ENCODE results near the gene RAB11A. TPM values are rescaled to one million over a fixed set of nuclear protein-coding genes. Genes with fewer than 3 reads are reported as not detected.

Gene RAB11A
- total RNA-seq, 2 experiments from 2014 or later, result 141 to 151 TPM

- no peaks in the 10 kb centered on the region for H3K27me3 Mint-ChIP-seq
- no peaks in the 10 kb centered on the region for H3K9me3 Mint-ChIP-seq
- no peaks in the 10 kb centered on the region for H3K36me3 Mint-ChIP-seq
- DNase-seq (no peak), ATAC-seq (ENCODE audit: low read depth) (no peak)
- H3K4me1 Mint-ChIP-seq, result peaks cover 9% of the 10 kb centered on the region
- H3K4me3 Mint-ChIP-seq, result no peak overlapping the region
- H3K27ac Mint-ChIP-seq, result no peak overlapping the region
- POLR2A ChIA-PET, result no interaction called here
Measured at GRCh38 chr15:65917407-65917756, 48.1 kb downstream of the RAB11A start.

- no peaks in the 10 kb centered on the region for H3K36me3 Mint-ChIP-seq
- ATAC-seq (ENCODE audit: low read depth) (no peak), DNase-seq (no peak)
- no peaks in the 10 kb centered on the region for H3K9me3 Mint-ChIP-seq
- H3K27ac Mint-ChIP-seq, result peak overlapping the region; percentile 42
- POLR2A ChIA-PET, result no interaction called here
- no peaks in the 10 kb centered on the region for H3K27me3 Mint-ChIP-seq
- H3K4me3 Mint-ChIP-seq, result no peak overlapping the region
- H3K4me1 Mint-ChIP-seq, result peaks cover 9% of the 10 kb centered on the region
Measured at GRCh38 chr15:65917936-65918335, 48.6 kb downstream of the RAB11A start.

- Mint-ChIP-seq H3K4me1 (peaks cover 9% of the 10 kb centered on the region), H3K36me3 (no peaks in the 10 kb centered on the region), H3K27me3 (no peaks in the 10 kb centered on the region), H3K9me3 (no peaks in the 10 kb centered on the region), H3K27ac (peak overlapping the region; percentile 42), H3K4me3 (no peak overlapping the region)
- POLR2A ChIA-PET, result no interaction called here
- no peak for DNase-seq
- ATAC-seq (ENCODE audit: low read depth), result no peak
Measured at GRCh38 chr15:65918357-65918920, 49.1 kb downstream of the RAB11A start.

- H3K27me3 Mint-ChIP-seq, result no peaks in the 10 kb centered on the region
- H3K27ac Mint-ChIP-seq, result no peak overlapping the region
- peaks cover 9% of the 10 kb centered on the region for H3K4me1 Mint-ChIP-seq
Measured at GRCh38 chr15:65918945-65919344, 49.7 kb downstream of the RAB11A start.

GRCh38 chr15:65919353-65919752 lies 50.1 kb downstream of the RAB11A start:
- no peak overlapping the region for H3K4me3 Mint-ChIP-seq
- no peaks in the 10 kb centered on the region for H3K27me3 Mint-ChIP-seq
- DNase-seq (no peak), ATAC-seq (ENCODE audit: low read depth) (no peak)
- POLR2A ChIA-PET, result no interaction called here
- no peaks in the 10 kb centered on the region for H3K9me3 Mint-ChIP-seq
- H3K36me3 Mint-ChIP-seq, result no peaks in the 10 kb centered on the region
- no peak overlapping the region for H3K27ac Mint-ChIP-seq
- H3K4me1 Mint-ChIP-seq, result peaks cover 9% of the 10 kb centered on the region

More at GRCh38 chr15:65918945-65919344, 49.7 kb downstream of the RAB11A start:
- POLR2A ChIA-PET, result no interaction called here
- Mint-ChIP-seq H3K36me3 (no peaks in the 10 kb centered on the region), H3K4me3 (no peak overlapping the region), H3K9me3 (no peaks in the 10 kb centered on the region)
- DNase-seq, result no peak
- no peak for ATAC-seq (ENCODE audit: low read depth)

GRCh38 chr15:65920121-65920520 lies 50.8 kb downstream of the RAB11A start:
- H3K9me3 Mint-ChIP-seq, result no peaks in the 10 kb centered on the region
- ATAC-seq (ENCODE audit: low read depth), result no peak
- no peak overlapping the region for H3K27ac Mint-ChIP-seq
- no peak overlapping the region for H3K4me3 Mint-ChIP-seq
- no peaks in the 10 kb centered on the region for H3K27me3 Mint-ChIP-seq
- POLR2A ChIA-PET, result no interaction called here
- peaks cover 9% of the 10 kb centered on the region for H3K4me1 Mint-ChIP-seq
- no peaks in the 10 kb centered on the region for H3K36me3 Mint-ChIP-seq
- DNase-seq, result no peak

GRCh38 chr15:65920825-65921309 lies 51.6 kb downstream of the RAB11A start:
- Mint-ChIP-seq H3K4me3 (no peak overlapping the region), H3K36me3 (no peaks in the 10 kb centered on the region), H3K9me3 (no peaks in the 10 kb centered on the region), H3K27me3 (no peaks in the 10 kb centered on the region), H3K4me1 (peaks cover 9% of the 10 kb centered on the region), H3K27ac (no peak overlapping the region)
- ATAC-seq (ENCODE audit: low read depth), result no peak
- DNase-seq, result no peak
- POLR2A ChIA-PET, result no interaction called here

- no peak for ATAC-seq (ENCODE audit: low read depth)
- POLR2A ChIA-PET, result interaction anchor here (0.6 kb wide), 1 partner anchor 55 kb away, joined by 7 read pairs; no protein-coding TSS in a partner anchor
- H3K9me3 Mint-ChIP-seq, result no peaks in the 10 kb centered on the region
- DNase-seq, result no peak
- no peaks in the 10 kb centered on the region for H3K27me3 Mint-ChIP-seq
- H3K4me1 Mint-ChIP-seq, result peaks cover 7% of the 10 kb centered on the region
- H3K4me3 Mint-ChIP-seq, result no peak overlapping the region
- no peaks in the 10 kb centered on the region for H3K36me3 Mint-ChIP-seq
- no peak overlapping the region for H3K27ac Mint-ChIP-seq
Measured at GRCh38 chr15:65921780-65922179, 52.5 kb downstream of the RAB11A start.

GRCh38 chr15:65922621-65923020 lies 53.3 kb downstream of the RAB11A start:
- ATAC-seq (ENCODE audit: low read depth) (no peak), DNase-seq (no peak)
- H3K36me3 Mint-ChIP-seq, result no peaks in the 10 kb centered on the region
- H3K4me3 Mint-ChIP-seq, result no peak overlapping the region
- H3K27ac Mint-ChIP-seq, result no peak overlapping the region
- no peaks in the 10 kb centered on the region for H3K27me3 Mint-ChIP-seq
- no peaks in the 10 kb centered on the region for H3K9me3 Mint-ChIP-seq
- POLR2A ChIA-PET, result interaction anchor here (0.6 kb wide), 2 partner anchors 47 to 54 kb away, joined by 3 to 7 read pairs; no protein-coding TSS in a partner anchor
- peaks cover 2% of the 10 kb centered on the region for H3K4me1 Mint-ChIP-seq

- POLR2A ChIA-PET, result no interaction called here
- peaks cover 2% of the 10 kb centered on the region for H3K4me1 Mint-ChIP-seq
- DNase-seq (no peak), ATAC-seq (ENCODE audit: low read depth) (no peak)
- no peaks in the 10 kb centered on the region for H3K36me3 Mint-ChIP-seq
- no peaks in the 10 kb centered on the region for H3K27me3 Mint-ChIP-seq
- H3K4me3 Mint-ChIP-seq, result no peak overlapping the region
- H3K27ac Mint-ChIP-seq, result no peak overlapping the region
- no peaks in the 10 kb centered on the region for H3K9me3 Mint-ChIP-seq
Measured at GRCh38 chr15:65923264-65923663, 54.0 kb downstream of the RAB11A start.

GRCh38 chr15:65924004-65924403 lies 54.7 kb downstream of the RAB11A start:
- Mint-ChIP-seq H3K27me3 (no peaks in the 10 kb centered on the region), H3K27ac (no peak overlapping the region), H3K9me3 (no peaks in the 10 kb centered on the region), H3K4me3 (no peak overlapping the region), H3K36me3 (no peaks in the 10 kb centered on the region), H3K4me1 (no peaks in the 10 kb centered on the region)
- DNase-seq (no peak), ATAC-seq (ENCODE audit: low read depth) (no peak)
- POLR2A ChIA-PET, result no interaction called here

GRCh38 chr15:65925338-65925737 lies 56.0 kb downstream of the RAB11A start:
- no peaks in the 10 kb centered on the region for H3K36me3 Mint-ChIP-seq
- POLR2A ChIA-PET, result no interaction called here
- DNase-seq (no peak), ATAC-seq (ENCODE audit: low read depth) (no peak)
- no peaks in the 10 kb centered on the region for H3K4me1 Mint-ChIP-seq
- no peak overlapping the region for H3K4me3 Mint-ChIP-seq
- no peaks in the 10 kb centered on the region for H3K27me3 Mint-ChIP-seq
- H3K27ac Mint-ChIP-seq, result no peak overlapping the region
- no peaks in the 10 kb centered on the region for H3K9me3 Mint-ChIP-seq

- H3K4me3 Mint-ChIP-seq, result no peak overlapping the region
- no peaks in the 10 kb centered on the region for H3K9me3 Mint-ChIP-seq
- POLR2A ChIA-PET, result no interaction called here
- H3K27ac Mint-ChIP-seq, result no peak overlapping the region
- no peak for ATAC-seq (ENCODE audit: low read depth)
- no peaks in the 10 kb centered on the region for H3K4me1 Mint-ChIP-seq
- H3K27me3 Mint-ChIP-seq, result no peaks in the 10 kb centered on the region
- no peak for DNase-seq
- no peaks in the 10 kb centered on the region for H3K36me3 Mint-ChIP-seq
Measured at GRCh38 chr15:65926459-65926858, 57.2 kb downstream of the RAB11A start.

- Mint-ChIP-seq H3K36me3 (no peaks in the 10 kb centered on the region), H3K27ac (no peak overlapping the region), H3K27me3 (no peaks in the 10 kb centered on the region), H3K9me3 (no peaks in the 10 kb centered on the region), H3K4me3 (no peak overlapping the region), H3K4me1 (no peaks in the 10 kb centered on the region)
- DNase-seq (no peak), ATAC-seq (ENCODE audit: low read depth) (no peak)
- POLR2A ChIA-PET, result no interaction called here
Measured at GRCh38 chr15:65926899-65927298, 57.6 kb downstream of the RAB11A start.

- H3K4me3 Mint-ChIP-seq, result no peak overlapping the region
- ATAC-seq (ENCODE audit: low read depth) (no peak), DNase-seq (no peak)
- no peak overlapping the region for H3K27ac Mint-ChIP-seq
- POLR2A ChIA-PET, result no interaction called here
- no peaks in the 10 kb centered on the region for H3K9me3 Mint-ChIP-seq
- peaks cover 2% of the 10 kb centered on the region for H3K27me3 Mint-ChIP-seq
- no peaks in the 10 kb centered on the region for H3K4me1 Mint-ChIP-seq
- no peaks in the 10 kb centered on the region for H3K36me3 Mint-ChIP-seq
Measured at GRCh38 chr15:65927545-65927944, 58.3 kb downstream of the RAB11A start.
